HCT116 (cell line): Measurements from ENCODE around the gene RAET1L. TPM values are rescaled to one million over a fixed set of nuclear protein-coding genes. Genes with fewer than 3 reads are reported as not detected.

ENCODE experiments used
- ATAC-seq: fragments of 200-7000 bp; cut with Tn5 transposase; 2 replicates; pipeline ENCODE4 v1.9.1; 2020; ENCODE audit warnings: mild to moderate bottlenecking, moderate library complexity
- BruUV-seq: library from RNA; stranded (reverse); fragments of 400-500 nt; replicated peaks from 2 replicates; lab custom pipeline; 2021; lab: Mats Ljungman, UMichigan
- CTCF ChIA-PET: fragments of 300-600 bp; sonication (Branson Sonifier 250); formaldehyde crosslinking; loops from one replicate; lab custom pipeline; 2021; ENCODE audit warnings: antibody characterized with exemption; lab: Charles Lee
- POLR2A ChIA-PET: fragments of 300-600, 350-600 bp; sonication (Branson Sonifier 250); formaldehyde crosslinking; loops from one replicate; lab custom pipeline; 2021; ENCODE audit warnings: antibody characterized with exemption; lab: Charles Lee
- RAD21 ChIA-PET, 2 experiments: fragments of 300-600 bp; sonication (Branson Sonifier 250); formaldehyde crosslinking; loops; one replicate each; lab custom pipeline; 2023; ENCODE audit warnings: low total read pairs in 2 of 2; ENCODE audit not compliant: uncharacterized antibody in 2 of 2, unreplicated experiment in 2 of 2, low non-redundant PET in 1 of 2; lab: Charles Lee
- DNase-seq: peaks from one replicate; pipeline ENCODE4 v3.0.0-alpha.2; 2010; ENCODE audit warnings: low read depth, low spot score
- H2AFZ ChIP-seq: fragments of 200-600 bp; shearing (Covaris generic), sonication (generic); 2 replicates; pipeline ENCODE4 v1.6.1; 2017; ENCODE audit warnings: low read depth, mixed run types, mixed read lengths, antibody characterized with exemption, low read length; ENCODE audit not compliant: poor library complexity, severe bottlenecking
- H3K27ac ChIP-seq: 2 replicates; pipeline ENCODE4 v1.5.1; 2012; ENCODE audit warnings: low read depth, low read length
- H3K27me3 ChIP-seq: fragments of 200-600 bp; sonication (generic); 2 replicates; pipeline ENCODE4 v1.6.1; 2016; ENCODE audit warnings: mixed run types, low read length, mixed read lengths; ENCODE audit not compliant: insufficient read depth
- H3K36me3 ChIP-seq, 2 experiments: fragments of 200-500 bp in 1 of 2; fragments of 200-600 bp in 1 of 2; sonication (Bioruptor generic) in 1 of 2; sonication (generic) in 1 of 2; 2 replicates each; pipeline versions ENCODE4 v1.5.1 to v1.6.1; 2014 to 2016; ENCODE audit warnings: low read length in 2 of 2, inconsistent platforms in 1 of 2, mixed read lengths in 1 of 2, mixed run types in 1 of 2; ENCODE audit not compliant: insufficient read depth in 2 of 2, control insufficient read depth in 1 of 2
- H3K4me1 ChIP-seq, 2 experiments: fragments of 200-600 bp in 1 of 2; sonication (generic) in 1 of 2; 2 replicates each; pipeline versions ENCODE4 v1.5.1 to v1.6.1; 2012 to 2017; ENCODE audit warnings: low read length in 2 of 2, inconsistent platforms in 1 of 2, mild to moderate bottlenecking in 1 of 2, mixed read lengths in 1 of 2, mixed run types in 1 of 2, moderate library complexity in 1 of 2; ENCODE audit not compliant: insufficient read depth in 2 of 2, control insufficient read depth in 1 of 2
- H3K4me2 ChIP-seq: fragments of 200-600 bp; sonication (generic); 2 replicates; pipeline ENCODE4 v1.6.1; 2017; ENCODE audit warnings: mixed run types, low read length, mixed read lengths
- H3K4me3 ChIP-seq, 2 experiments: fragments of 200-600 bp in 1 of 2; sonication (generic) in 1 of 2; replicated peaks in 1 of 2; 2 replicates each; pipeline ENCODE4 v1.5.1; 2011 to 2016; ENCODE audit warnings: low read length in 2 of 2, control low read depth in 1 of 2, low read depth in 1 of 2, mild to moderate bottlenecking in 1 of 2, mixed read lengths in 1 of 2, mixed run types in 1 of 2
- H3K79me2 ChIP-seq: fragments of 200-600 bp; sonication (generic); 2 replicates; pipeline ENCODE4 v1.6.1; 2017; ENCODE audit warnings: mild to moderate bottlenecking, mixed run types, low read length, moderate library complexity, mixed read lengths; ENCODE audit not compliant: insufficient read depth
- H3K9ac ChIP-seq: fragments of 200-600 bp; sonication (generic); 2 replicates; pipeline ENCODE4 v1.6.1; 2016; ENCODE audit warnings: low read length, mixed read lengths
- H3K9me2 ChIP-seq: fragments of 200-600 bp; sonication (generic), shearing (Covaris generic); 2 replicates; pipeline ENCODE4 v1.6.1; 2017; ENCODE audit warnings: mixed run types, mild to moderate bottlenecking, moderate library complexity; ENCODE audit not compliant: insufficient read depth
- H3K9me3 ChIP-seq, 2 experiments: fragments of 200-500 bp in 1 of 2; fragments of 200-600 bp in 1 of 2; sonication (Bioruptor generic) in 1 of 2; sonication (generic) in 1 of 2; 2 replicates each; pipeline ENCODE4 v1.6.1; 2014 to 2017; ENCODE audit warnings: low read length in 2 of 2, mixed read lengths in 2 of 2, inconsistent platforms in 1 of 2, low read depth in 1 of 2, mild to moderate bottlenecking in 1 of 2, mixed run types in 1 of 2, moderate library complexity in 1 of 2; ENCODE audit not compliant: control insufficient read depth in 1 of 2, insufficient read depth in 1 of 2
- H4K20me1 ChIP-seq: fragments of 200-600 bp; sonication (generic), shearing (Covaris generic); 2 replicates; pipeline ENCODE4 v1.6.1; 2017; ENCODE audit warnings: mixed run types, mild to moderate bottlenecking, moderate library complexity; ENCODE audit not compliant: insufficient read depth
- CBX3 ChIP-seq: IDR thresholded peaks from 2 replicates; pipeline ENCODE4 v1.6.1; 2012; ENCODE audit warnings: low read depth
- EGR1 ChIP-seq: IDR thresholded peaks from 2 replicates; pipeline ENCODE4 v1.6.1; 2012; ENCODE audit warnings: low read depth
- EZH2phosphoT487 ChIP-seq: fragments of 200-600 bp; IDR thresholded peaks from 2 replicates; pipeline ENCODE4 v1.6.1; 2018; ENCODE audit warnings: antibody characterized with exemption, borderline replicate concordance
- JUND ChIP-seq: IDR thresholded peaks from 2 replicates; pipeline ENCODE4 v1.6.1; 2012
- SIN3A ChIP-seq: IDR thresholded peaks from 2 replicates; pipeline ENCODE4 v1.6.1; 2012; ENCODE audit warnings: low read depth
- SP1 ChIP-seq: IDR thresholded peaks from 2 replicates; pipeline ENCODE4 v1.6.1; 2012; ENCODE audit warnings: low read depth
- TCF7L2 ChIP-seq: IDR thresholded peaks from 2 replicates; pipeline ENCODE4 v1.7.0; 2011; ENCODE audit warnings: borderline replicate concordance, inconsistent platforms; ENCODE audit not compliant: insufficient read depth, insufficient read length; ENCODE audit errors: extremely low read depth
- ZBTB33 ChIP-seq: IDR thresholded peaks from 2 replicates; pipeline ENCODE4 v1.6.1; 2011; ENCODE audit warnings: mild to moderate bottlenecking, low read length, moderate library complexity; ENCODE audit not compliant: insufficient replicate concordance; ENCODE audit errors: extremely low read depth
- ZNF274 ChIP-seq: fragments of 200-500 bp; sonication (Bioruptor generic); IDR thresholded peaks from 2 replicates; pipeline ENCODE4 v1.6.1; 2014; ENCODE audit warnings: mild to moderate bottlenecking, low read depth, low read length, inconsistent platforms
- intact Hi-C: fragments of 100-400 bp; cut with micrococcal nuclease; formaldehyde crosslinking; loops from 2 replicates; pipeline ENCODE4 v1.10.0; 2022
- total RNA-seq: library from RNA; stranded (reverse); gene quantifications from one replicate; pipeline ENCODE4 v1.2.1, GENCODE V29; 2021; ENCODE audit not compliant: unreplicated experiment

RAET1L gene
- total RNA-seq, 1 experiment from 2014 or later = 1.5 TPM

GRCh38 chr6:150006961-150007464 lies 18.3 kb downstream of the RAET1L start (continued):
- no peak for TF ChIP-seq ZBTB33

DNA sequence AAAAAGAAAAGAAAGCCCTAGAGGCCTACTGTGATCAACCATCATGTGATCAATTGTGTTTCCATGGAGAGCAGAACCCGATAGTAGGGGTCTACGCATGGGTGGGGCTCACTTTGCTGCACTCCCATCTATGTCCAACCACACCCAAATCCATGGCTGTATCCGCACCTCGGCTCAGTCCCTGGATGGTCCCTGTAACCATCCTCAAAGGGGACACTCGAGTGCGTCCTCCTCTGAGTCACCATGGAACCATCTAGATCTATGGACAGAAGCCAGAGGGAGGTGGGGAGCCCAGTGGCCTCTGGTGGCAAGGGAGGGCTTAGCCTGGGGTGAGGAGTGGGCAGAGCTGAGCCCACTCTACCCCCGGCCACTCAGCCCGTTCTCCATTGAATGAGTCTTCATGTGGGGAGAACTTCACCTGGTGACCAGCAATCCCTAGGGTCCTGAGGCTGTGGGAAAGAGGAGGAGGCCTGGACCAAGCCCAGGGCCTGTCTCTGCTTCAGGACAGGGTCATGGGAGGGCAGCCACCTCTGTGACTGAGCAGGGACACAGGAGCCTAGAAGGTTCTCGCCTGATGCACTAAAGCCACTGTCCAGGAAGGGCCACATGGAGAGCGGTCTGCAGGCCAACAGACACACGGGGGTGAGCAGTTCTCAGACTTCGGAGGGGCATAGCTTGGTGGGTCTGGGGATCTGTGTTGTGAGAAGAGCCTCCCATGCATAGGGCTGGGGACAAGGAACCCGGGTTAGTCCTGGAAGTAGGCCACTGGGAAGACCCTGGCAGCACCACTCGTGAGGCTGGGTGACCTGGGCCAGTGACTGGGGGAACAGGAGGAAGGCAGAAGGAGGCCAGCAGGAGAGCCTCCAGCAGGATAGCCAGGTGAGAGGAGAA lies 19.3 kb downstream of the RAET1L start:
- no peaks in the 10 kb centered on the region for H3K79me2 ChIP-seq
- intact Hi-C loops = loop anchor here (5.0 to 10.0 kb wide), 2 partner anchors 66 to 809 kb away; no protein-coding TSS in a partner anchor
- H3K9me3 ChIP-seq = no peaks in the 10 kb centered on the region
- TF ChIP-seq TCF7L2 (no peak), CBX3 (no peak), EZH2phosphoT487 (no peak), SP1 (no peak), SIN3A (no peak), JUND (no peak), EGR1 (no peak), ZNF274 (no peak), ZBTB33 (no peak)
- H2AFZ ChIP-seq = peak overlapping the region; percentile 93
- no peaks in the 10 kb centered on the region for H4K20me1 ChIP-seq
- H3K27ac ChIP-seq = no peak overlapping the region; the same call in 1 of the 2 replicates
- H3K4me3 ChIP-seq = peak overlapping the region; percentile 81 to 91
- H3K4me1 ChIP-seq = peaks cover 18 to 33% of the 10 kb centered on the region in 2 experiments
- H3K9ac ChIP-seq = peak overlapping the region; percentile 71
- no peaks in the 10 kb centered on the region for H3K27me3 ChIP-seq
- ATAC-seq (no peak), DNase-seq (no peak)
- ChIA-PET RAD21 (no interaction called here), POLR2A (no interaction called here), CTCF (interaction anchor here (0.8 kb wide), 1 partner anchor 47 kb away, joined by 3 read pairs; no protein-coding TSS in a partner anchor)
- H3K9me2 ChIP-seq = no peaks in the 10 kb centered on the region
- H3K36me3 ChIP-seq = no peaks in the 10 kb centered on the region
- no TSS peak for BruUV-seq
- peak overlapping the region; percentile 95 for H3K4me2 ChIP-seq
